Activated naive CD4-positive, alpha-beta T cell treated with anti-CD3 and anti-CD28 coated beads, Interleukin-2, amount 50 U/mL, for 72 hours (primary cell): ENCODE results near the gene NBEA. TPM values are rescaled to one million over a fixed set of nuclear protein-coding genes. Genes with fewer than 3 reads are reported as not detected.

ENCODE experiments used
- ATAC-seq, 2 donors: fragments of 150-1000 bp; cut with Tn5 transposase; 2 replicates each; pipeline ENCODE4 v1.10.0; 2021; ENCODE audit warnings: mild to moderate bottlenecking in 2 of 2, moderate library complexity in 2 of 2
- DNase-seq, 2 donors: peaks; one replicate each; pipeline ENCODE4 v3.0.0; 2021 to 2022; ENCODE audit warnings: low spot score in 2 of 2
- H3K27ac Mint-ChIP-seq, 2 donors: one replicate each; pipeline ENCODE4 v1.8.0; 2022; ENCODE audit warnings: mild to moderate bottlenecking in 2 of 2, mixed read lengths in 2 of 2
- H3K36me3 Mint-ChIP-seq, 2 donors: one replicate each; pipeline ENCODE4 v1.8.0; 2022; ENCODE audit warnings: mixed read lengths in 2 of 2
- H3K9me3 Mint-ChIP-seq, 2 donors: one replicate each; pipeline ENCODE4 v1.8.0; 2022; ENCODE audit warnings: mixed read lengths in 2 of 2
- total RNA-seq, 2 donors: library from RNA; stranded (reverse); gene quantifications; one replicate each; pipeline ENCODE4 v1.2.3, GENCODE V29; 2022

The NBEA gene
- total RNA-seq, 2 donors from 2014 or later = 0.37 to 0.84 TPM

- Mint-ChIP-seq H3K9me3 (peaks cover 0 to 9% of the 10 kb centered on the region in 2 donors), H3K36me3 (no peaks in the 10 kb centered on the region), H3K27ac (no peak overlapping the region)
- ATAC-seq = no peak
- no peak for DNase-seq
Measured at GRCh38 chr13:35455022-35455421, 513.0 kb downstream of the NBEA start.

GRCh38 chr13:35457258-35457657 is 515.2 kb downstream of the NBEA start:
- no peak for ATAC-seq
- Mint-ChIP-seq H3K9me3 (peaks cover 0 to 9% of the 10 kb centered on the region in 2 donors), H3K36me3 (no peaks in the 10 kb centered on the region), H3K27ac (no peak overlapping the region)
- DNase-seq = no peak

GRCh38 chr13:35460061-35460460 is 518.0 kb downstream of the NBEA start:
- Mint-ChIP-seq H3K9me3 (peaks cover 0 to 9% of the 10 kb centered on the region in 2 donors), H3K27ac (no peak overlapping the region), H3K36me3 (no peaks in the 10 kb centered on the region)
- DNase-seq (no peak), ATAC-seq (no peak)

GRCh38 chr13:35465371-35465770 is 523.3 kb downstream of the NBEA start:
- H3K27ac Mint-ChIP-seq = no peak overlapping the region
- ATAC-seq (no peak), DNase-seq (no peak)
- H3K9me3 Mint-ChIP-seq = peaks cover 6 to 8% of the 10 kb centered on the region in 2 donors
- peaks cover 7% of the 10 kb centered on the region in 2 donors for H3K36me3 Mint-ChIP-seq

GRCh38 chr13:35468195-35468594 is 526.1 kb downstream of the NBEA start:
- H3K9me3 Mint-ChIP-seq = peaks cover 7 to 11% of the 10 kb centered on the region in 2 donors
- DNase-seq = no peak
- ATAC-seq = no peak

GRCh38 chr13:35469806-35470525 is 527.9 kb downstream of the NBEA start:
- peaks cover 21 to 27% of the 10 kb centered on the region in 2 donors for H3K36me3 Mint-ChIP-seq
- peaks cover 7 to 16% of the 10 kb centered on the region in 2 donors for H3K9me3 Mint-ChIP-seq
- no peak for ATAC-seq
- DNase-seq = no peak
- H3K27ac Mint-ChIP-seq = no peak overlapping the region

More at GRCh38 chr13:35468195-35468594, 526.1 kb downstream of the NBEA start:
- Mint-ChIP-seq H3K36me3 (peaks cover 14 to 21% of the 10 kb centered on the region in 2 donors), H3K27ac (no peak overlapping the region)

- Mint-ChIP-seq H3K27ac (no peak overlapping the region), H3K9me3 (peaks cover 7 to 16% of the 10 kb centered on the region in 2 donors), H3K36me3 (peaks cover 31 to 36% of the 10 kb centered on the region in 2 donors)
- peak in 1 of 2 donors; percentile 16 for ATAC-seq
- DNase-seq = no peak
Measured at GRCh38 chr13:35470671-35471661, 528.9 kb downstream of the NBEA start.

- no peak overlapping the region for H3K27ac Mint-ChIP-seq
- H3K36me3 Mint-ChIP-seq = peaks cover 40 to 44% of the 10 kb centered on the region in 2 donors
- no peak for DNase-seq
- peaks cover 7 to 16% of the 10 kb centered on the region in 2 donors for H3K9me3 Mint-ChIP-seq
- ATAC-seq = no peak
Measured at GRCh38 chr13:35471706-35472322, 529.7 kb downstream of the NBEA start.

- Mint-ChIP-seq H3K27ac (no peak overlapping the region), H3K9me3 (peaks cover 7 to 16% of the 10 kb centered on the region in 2 donors), H3K36me3 (peaks cover 40 to 48% of the 10 kb centered on the region in 2 donors)
- DNase-seq (no peak), ATAC-seq (peak in 1 of 2 donors; percentile 26)
Measured at GRCh38 chr13:35472323-35472881, 530.3 kb downstream of the NBEA start.

GRCh38 chr13:35473206-35473775 is 531.2 kb downstream of the NBEA start:
- Mint-ChIP-seq H3K27ac (no peak overlapping the region), H3K36me3 (peaks cover 40 to 49% of the 10 kb centered on the region in 2 donors)
- no peak for ATAC-seq

GRCh38 chr13:35473802-35474201 is 531.7 kb downstream of the NBEA start:
- peaks cover 40 to 54% of the 10 kb centered on the region in 2 donors for H3K36me3 Mint-ChIP-seq
- no peak for ATAC-seq
- H3K9me3 Mint-ChIP-seq = peaks cover 7 to 12% of the 10 kb centered on the region in 2 donors
- H3K27ac Mint-ChIP-seq = no peak overlapping the region
- DNase-seq = no peak

More at GRCh38 chr13:35473206-35473775, 531.2 kb downstream of the NBEA start:
- peaks cover 7 to 14% of the 10 kb centered on the region in 2 donors for H3K9me3 Mint-ChIP-seq
- no peak for DNase-seq

GRCh38 chr13:35474496-35475211 is 532.6 kb downstream of the NBEA start:
- H3K9me3 Mint-ChIP-seq = peaks cover 7 to 12% of the 10 kb centered on the region in 2 donors
- ATAC-seq = no peak
- H3K36me3 Mint-ChIP-seq = peaks cover 40 to 59% of the 10 kb centered on the region in 2 donors
- H3K27ac Mint-ChIP-seq = no peak overlapping the region
- no peak for DNase-seq

GRCh38 chr13:35475212-35475959 is 533.3 kb downstream of the NBEA start:
- no peak overlapping the region for H3K27ac Mint-ChIP-seq
- no peak for DNase-seq
- peak in 1 of 2 donors; percentile 43 for ATAC-seq

GRCh38 chr13:35475960-35476943 is 534.2 kb downstream of the NBEA start, which contains the start of gene MAB21L1:
MAB21L1 (minus strand) TSS chr13:35476689; CDS start chr13:35476138, 551 bp downstream.
- Mint-ChIP-seq H3K9me3 (peaks cover 0 to 7% of the 10 kb centered on the region in 2 donors), H3K36me3 (peaks cover 29 to 47% of the 10 kb centered on the region in 2 donors), H3K27ac (peak within 1 kb of the TSS in 1 of 2 donors; percentile 82)
- no peak for DNase-seq
- ATAC-seq = no peak

More at GRCh38 chr13:35475212-35475959, 533.3 kb downstream of the NBEA start:
- Mint-ChIP-seq H3K9me3 (peaks cover 1 to 8% of the 10 kb centered on the region in 2 donors), H3K36me3 (peaks cover 32 to 52% of the 10 kb centered on the region in 2 donors)
